GM19397 (cell line): Measurements from ENCODE around the gene NHS.
"Not testable (repeated sequence)": the region's sequence is repeated elsewhere in the genome, so short reads cannot be mapped to it uniquely, and the experiment has no call there.

ENCODE experiments used
- ATAC-seq: cut with Tn5 transposase; IDR thresholded peaks from one replicate; pipeline ENCODE4 v1.9.1; 2021; ENCODE audit warnings: mild to moderate bottlenecking, moderate library complexity; ENCODE audit not compliant: unreplicated experiment

The NHS gene

GRCh38 chrX:17446269-17446668, 71.3 kb downstream of the NHS start:
- not testable (repeated sequence) for ATAC-seq

GRCh38 chrX:17448188-17448587, 73.2 kb downstream of the NHS start:
- ATAC-seq = no peak

- no peak for ATAC-seq
Observed at GRCh38 chrX:17449866-17450265, 74.9 kb downstream of the NHS start.

DNA sequence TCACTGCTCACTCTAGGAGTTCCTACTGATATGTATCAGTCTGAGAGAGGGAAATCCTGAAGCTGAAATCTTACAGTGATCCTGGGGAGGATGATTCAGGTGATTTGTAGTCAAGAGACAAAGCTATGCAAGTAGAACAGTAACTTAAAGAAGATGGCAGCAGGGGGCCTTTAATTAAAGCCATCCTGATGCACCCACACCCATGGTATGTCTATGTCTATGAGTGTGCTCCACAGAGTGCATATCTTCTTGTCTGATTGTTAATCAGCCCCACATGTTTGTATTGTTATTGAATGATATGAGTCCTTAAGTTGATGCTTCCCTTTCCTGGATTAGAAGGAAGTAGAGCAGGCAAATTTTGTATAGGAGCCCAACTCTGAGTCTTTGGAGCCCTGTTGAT, 78.8 kb downstream of the NHS start:
- ATAC-seq = no peak

DNA sequence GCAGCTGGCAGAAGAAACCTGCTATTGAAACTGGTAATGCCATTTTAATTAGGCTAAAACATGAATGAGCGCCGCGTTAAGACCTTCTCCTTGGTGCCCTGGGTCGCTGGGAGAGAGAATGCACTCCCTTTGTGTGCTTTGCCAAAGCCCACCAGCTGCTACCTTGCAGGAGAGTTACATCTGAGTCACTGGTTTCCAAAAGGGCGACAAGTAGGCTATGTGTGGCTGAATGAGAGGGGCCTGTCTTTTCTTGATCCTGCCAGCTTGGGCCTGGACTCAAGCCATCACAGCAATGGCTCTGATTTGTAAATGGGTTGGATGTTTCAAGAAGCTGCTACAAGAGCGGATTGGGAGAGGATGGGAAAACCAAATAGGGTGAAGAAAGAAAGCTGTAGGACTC, 81.5 kb downstream of the NHS start:
- ATAC-seq = no peak

GRCh38 chrX:17459008-17459611, 84.1 kb downstream of the NHS start:
- ATAC-seq = no peak

- ATAC-seq = no peak
Observed at GRCh38 chrX:17459661-17460060, 84.7 kb downstream of the NHS start.

DNA sequence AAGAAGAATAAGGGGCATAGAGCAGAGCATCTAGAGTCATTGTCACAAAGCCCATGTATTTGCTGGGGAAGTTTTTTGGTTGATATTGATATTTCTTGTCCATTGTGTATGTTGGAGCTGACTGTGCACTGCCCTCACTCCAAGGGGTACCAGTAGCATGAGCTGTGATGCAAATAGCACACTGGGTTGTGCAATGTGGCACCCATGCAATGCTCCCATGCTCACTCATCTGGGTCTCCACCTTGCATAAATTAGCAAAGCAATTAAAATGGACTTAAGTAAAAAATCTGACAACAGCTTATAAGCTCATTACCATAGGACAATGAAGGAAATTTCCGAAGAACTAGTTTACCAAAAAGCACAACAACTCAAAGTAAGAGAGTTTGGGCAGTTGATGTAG, 87.9 kb downstream of the NHS start:
- no peak for ATAC-seq

DNA sequence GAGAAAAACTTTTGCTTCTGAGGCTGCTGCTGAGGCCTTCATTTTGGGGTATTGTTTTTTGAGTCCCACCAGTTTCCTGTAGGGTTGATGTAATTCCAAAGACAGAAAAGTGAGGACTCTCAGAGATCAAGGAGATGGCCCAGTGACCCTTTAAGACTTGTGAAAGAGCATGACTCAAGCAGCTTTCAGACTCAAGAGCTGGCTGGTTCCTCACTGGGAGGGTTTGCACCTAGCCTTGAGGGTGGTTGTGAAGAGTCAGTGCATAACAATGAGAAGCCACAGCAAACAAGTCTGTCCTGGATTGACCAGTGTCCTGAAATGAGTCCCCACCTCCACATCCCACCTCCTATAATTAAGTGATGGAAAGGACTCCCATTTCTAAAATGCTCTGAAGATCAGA, 89.2 kb downstream of the NHS start:
- no peak for ATAC-seq

- ATAC-seq = no peak
Observed at GRCh38 chrX:17465201-17465600, 90.2 kb downstream of the NHS start.

GRCh38 chrX:17465802-17466201, 90.8 kb downstream of the NHS start:
- no peak for ATAC-seq

- no peak for ATAC-seq
Observed at GRCh38 chrX:17470136-17470535, 95.1 kb downstream of the NHS start.

GRCh38 chrX:17471121-17471520, 96.1 kb downstream of the NHS start:
- ATAC-seq = no peak

DNA sequence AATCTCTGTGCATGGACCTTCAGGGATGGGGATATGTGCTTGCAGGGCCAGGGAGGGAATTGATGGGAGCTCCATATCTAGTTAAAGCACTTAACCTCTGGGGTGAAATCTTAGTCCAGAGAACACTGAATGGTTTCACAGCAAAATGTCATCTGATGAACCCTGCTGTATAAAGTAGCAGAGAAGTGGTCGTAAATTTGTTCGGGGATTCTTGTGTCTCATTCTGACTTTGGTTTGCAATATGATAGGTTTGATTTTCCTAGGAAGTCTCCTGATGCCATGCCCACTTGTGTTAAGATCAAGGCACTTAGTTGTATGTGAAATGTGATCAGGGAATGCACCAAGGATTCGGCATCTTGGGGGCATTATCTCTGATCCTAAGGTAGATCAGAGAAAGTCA, 96.9 kb downstream of the NHS start:
- ATAC-seq = no peak

GRCh38 chrX:17472424-17472823, 97.4 kb downstream of the NHS start:
- ATAC-seq = no peak

GRCh38 chrX:17473021-17473420, 98.0 kb downstream of the NHS start:
- ATAC-seq = no peak

DNA sequence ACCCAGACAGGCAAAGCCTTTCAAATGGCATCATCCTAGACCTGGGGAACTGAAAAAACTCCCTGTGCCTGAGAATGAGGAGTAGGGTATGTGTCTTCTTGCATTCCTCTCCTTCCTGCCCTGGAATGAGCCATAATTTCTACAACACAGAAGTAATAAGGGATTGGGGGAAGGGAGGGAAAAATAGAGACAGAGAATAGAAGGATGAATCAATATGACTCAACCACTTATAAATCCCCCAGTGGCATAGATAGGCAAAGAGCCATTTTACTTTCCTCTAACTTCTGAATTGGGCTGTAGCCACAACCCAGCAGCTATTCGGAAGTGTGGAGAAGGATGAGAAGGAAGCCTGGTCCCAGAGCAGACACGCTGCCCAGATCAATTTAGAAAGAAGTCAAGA, 99.9 kb downstream of the NHS start:
- ATAC-seq = no peak

DNA sequence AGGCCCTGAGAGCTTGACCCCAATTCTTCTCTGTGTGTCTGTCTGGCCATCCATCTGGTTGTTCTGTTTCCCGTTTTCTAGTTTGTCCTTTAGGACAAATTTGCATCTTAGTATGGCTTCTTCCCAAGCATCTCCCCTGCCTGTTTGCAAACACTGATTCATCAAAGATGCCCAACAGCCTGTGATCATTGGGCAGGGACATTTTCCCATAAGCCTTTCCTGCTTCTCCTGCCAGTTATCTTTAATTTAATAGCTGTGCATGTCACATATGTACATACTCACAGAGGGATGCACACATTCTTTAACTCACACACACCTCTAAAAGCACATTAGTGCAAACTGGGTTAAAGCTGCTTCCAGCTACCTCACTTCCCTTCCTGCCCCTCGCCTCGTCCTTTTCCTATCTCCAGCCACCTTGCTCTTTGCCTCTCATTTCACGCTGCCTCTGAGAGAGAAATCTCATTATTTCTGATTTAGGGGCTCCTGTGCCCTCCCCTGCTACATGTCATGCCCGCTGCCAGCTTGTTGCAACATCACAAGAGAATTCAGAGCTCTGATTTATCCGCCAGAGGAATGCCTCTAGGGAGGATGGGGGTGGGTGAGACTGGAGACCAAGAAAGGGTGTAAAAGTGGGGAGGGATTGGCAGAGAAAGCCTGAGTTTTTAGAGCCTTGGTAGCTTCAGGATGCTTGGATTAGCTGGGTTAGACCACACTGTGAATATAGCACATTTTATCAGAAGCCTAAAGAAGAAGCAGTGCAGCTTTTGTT, 100.6 kb downstream of the NHS start:
- no peak for ATAC-seq

DNA sequence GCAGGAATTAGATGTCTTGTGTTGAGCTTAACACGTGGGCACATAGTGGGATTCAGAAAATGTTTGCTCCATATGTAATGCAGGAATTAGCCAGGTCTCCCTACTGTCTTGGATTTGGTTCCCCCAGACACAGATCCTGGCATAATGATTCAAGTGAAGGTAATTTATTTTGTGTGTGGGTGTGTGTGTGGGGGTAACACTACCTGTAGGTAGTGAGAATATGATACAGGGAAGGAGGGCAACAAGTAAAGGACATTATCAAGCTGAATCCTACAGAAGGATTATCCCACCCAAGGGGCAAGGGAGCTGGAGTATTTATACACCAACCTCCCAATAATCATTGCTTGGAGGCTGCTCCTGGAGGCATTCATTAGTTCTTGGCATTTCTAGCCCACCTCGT, 101.4 kb downstream of the NHS start:
- ATAC-seq = no peak

GRCh38 chrX:17481086-17481485, 106.1 kb downstream of the NHS start:
- no peak for ATAC-seq

GRCh38 chrX:17484592-17484991, 109.6 kb downstream of the NHS start:
- ATAC-seq = no peak

DNA sequence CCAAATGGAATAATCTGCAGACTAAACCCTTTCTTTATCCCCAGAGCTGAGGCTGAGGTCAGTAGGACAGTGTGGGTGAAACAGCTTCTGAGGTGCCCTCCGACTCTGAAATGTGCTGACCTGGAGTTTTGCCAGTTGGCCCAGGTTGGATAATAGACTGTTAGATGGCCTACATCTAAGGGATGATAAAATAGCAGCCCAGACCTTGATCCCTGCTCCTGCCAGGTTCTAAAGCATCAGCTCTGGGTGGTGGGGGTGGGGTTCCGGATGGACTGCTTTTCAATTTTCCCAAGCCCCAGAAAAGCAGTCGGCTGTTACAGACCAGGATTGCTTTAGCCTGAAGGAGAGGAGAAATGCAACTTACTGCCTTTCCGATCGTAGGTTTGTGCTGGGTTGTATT, 110.4 kb downstream of the NHS start:
- ATAC-seq = no peak

DNA sequence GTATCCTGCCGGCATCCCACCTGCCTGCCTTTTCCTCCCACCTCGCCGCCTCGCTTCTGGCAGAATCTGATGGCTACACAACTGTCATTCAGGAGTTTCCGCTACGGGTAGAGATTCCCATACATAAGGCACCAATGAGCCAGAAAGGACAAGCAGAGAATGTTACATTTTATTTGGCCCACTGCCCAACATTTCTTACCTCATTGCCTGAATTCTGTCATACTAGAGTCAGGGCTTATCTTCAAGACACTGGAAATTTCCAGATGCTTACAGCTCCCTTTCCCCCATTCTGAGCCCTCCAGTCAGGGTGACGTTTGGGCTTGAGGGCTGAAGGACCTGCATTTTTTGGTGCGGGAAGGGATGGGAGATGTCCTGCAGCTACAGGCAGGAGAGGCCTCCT, 113.0 kb downstream of the NHS start:
- ATAC-seq = no peak
